ENCODE data around the gene TMEM182. TPM values are rescaled to one million over a fixed set of nuclear protein-coding genes. Genes with fewer than 3 reads are reported as not detected.

The TMEM182 gene
- total and polyA plus RNA-seq, 2 donors (not counting 1 experiment from before 2014, with no cell fraction given), result 2.8 to 2.9 TPM

DNA sequence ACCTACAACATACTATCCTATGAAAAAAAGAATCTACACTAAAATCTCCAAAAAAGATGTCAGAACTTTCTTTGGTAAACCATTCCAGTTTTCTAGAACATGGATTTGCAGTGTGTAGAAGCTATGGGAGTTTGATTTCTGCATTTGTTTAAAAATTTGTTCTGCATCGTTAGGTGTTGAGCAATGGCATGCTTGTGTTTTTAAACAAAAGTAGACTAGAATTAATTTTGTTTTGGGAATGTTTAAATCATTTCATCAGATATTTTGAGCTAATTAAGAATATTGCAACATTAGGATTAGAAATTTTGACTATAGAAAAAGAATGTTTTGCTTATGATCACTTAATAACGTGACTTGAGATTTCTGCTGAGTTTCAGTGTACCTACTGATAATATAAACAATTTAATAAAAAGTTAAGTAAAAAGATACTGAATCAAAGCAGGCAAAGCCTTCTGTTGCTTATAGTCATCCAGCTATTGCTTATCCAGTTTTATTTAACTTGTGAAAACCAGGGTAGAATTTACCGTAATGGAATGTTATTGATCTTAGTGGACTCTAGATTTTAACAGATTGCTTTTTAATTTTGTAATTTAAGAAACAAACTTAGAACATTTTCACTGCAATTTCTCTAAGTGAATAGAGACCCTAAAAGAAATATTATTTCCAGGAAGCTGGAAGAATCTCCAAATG lies 7.2 kb upstream of the TMEM182 start:
- Histone ChIP-seq H3K9me3 (ENCODE audit: control insufficient read depth, insufficient read depth, low read depth, low read length) (no peaks in the 10 kb centered on the region), H3K4me1 (ENCODE audit: control insufficient read depth, extremely low read depth, insufficient read depth, low read length) (no peaks in the 10 kb centered on the region), H3K27ac (ENCODE audit: insufficient read depth, low read length) (no peak overlapping the region), H3K79me2 (ENCODE audit: control insufficient read depth, insufficient read depth, low read length) (no peaks in the 10 kb centered on the region), H3K27me3 (ENCODE audit: control insufficient read depth, insufficient read depth, low read length) (no peaks in the 10 kb centered on the region), H4K20me1 (ENCODE audit: control insufficient read depth, extremely low read depth, insufficient read depth, low read length) (no peaks in the 10 kb centered on the region), H3K9ac (ENCODE audit: insufficient read depth, low read length) (no peak overlapping the region), H3K4me2 (ENCODE audit: extremely low read depth, insufficient read depth, low read length) (no peak overlapping the region), H3K4me3 (replicated peaks in 1 of 4; ENCODE audit: control extremely low read depth in 1 of 4, insufficient read depth in 1 of 4, low read depth in 3 of 4, low read length in 4 of 4) (no peak overlapping the region), H2AFZ (ENCODE audit: low read length) (no peak overlapping the region), H3K36me3 (ENCODE audit: control insufficient read depth, insufficient read depth, low read length) (no peaks in the 10 kb centered on the region)
- no peak for DNase-seq (ENCODE audit: low read depth in 2 of 2)
- TF ChIP-seq, protein P1, sequence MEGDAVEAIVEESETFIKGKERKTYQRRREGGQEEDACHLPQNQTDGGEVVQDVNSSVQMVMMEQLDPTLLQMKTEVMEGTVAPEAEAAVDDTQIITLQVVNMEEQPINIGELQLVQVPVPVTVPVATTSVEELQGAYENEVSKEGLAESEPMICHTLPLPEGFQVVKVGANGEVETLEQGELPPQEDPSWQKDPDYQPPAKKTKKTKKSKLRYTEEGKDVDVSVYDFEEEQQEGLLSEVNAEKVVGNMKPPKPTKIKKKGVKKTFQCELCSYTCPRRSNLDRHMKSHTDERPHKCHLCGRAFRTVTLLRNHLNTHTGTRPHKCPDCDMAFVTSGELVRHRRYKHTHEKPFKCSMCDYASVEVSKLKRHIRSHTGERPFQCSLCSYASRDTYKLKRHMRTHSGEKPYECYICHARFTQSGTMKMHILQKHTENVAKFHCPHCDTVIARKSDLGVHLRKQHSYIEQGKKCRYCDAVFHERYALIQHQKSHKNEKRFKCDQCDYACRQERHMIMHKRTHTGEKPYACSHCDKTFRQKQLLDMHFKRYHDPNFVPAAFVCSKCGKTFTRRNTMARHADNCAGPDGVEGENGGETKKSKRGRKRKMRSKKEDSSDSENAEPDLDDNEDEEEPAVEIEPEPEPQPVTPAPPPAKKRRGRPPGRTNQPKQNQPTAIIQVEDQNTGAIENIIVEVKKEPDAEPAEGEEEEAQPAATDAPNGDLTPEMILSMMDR (conservative IDR thresholded peaks at IDR 0.05 in 1 of 2, IDR thresholded peaks at IDR 0.05 in 1 of 2; ENCODE audit: low read depth in 1 of 2, low read length in 2 of 2), result no peak
- TF ChIP-seq EZH2 (IDR thresholded peaks at IDR 0.05; ENCODE audit: low read length, missing control alignments), result no peak

- Histone ChIP-seq H3K36me3 (ENCODE audit: control insufficient read depth, insufficient read depth, low read length) (no peaks in the 10 kb centered on the region), H3K4me3 (replicated peaks in 1 of 4; ENCODE audit: control extremely low read depth in 1 of 4, insufficient read depth in 1 of 4, low read depth in 3 of 4, low read length in 4 of 4) (no peak overlapping the region), H3K27ac (ENCODE audit: insufficient read depth, low read length) (no peak overlapping the region), H3K9me3 (ENCODE audit: control insufficient read depth, insufficient read depth, low read depth, low read length) (no peaks in the 10 kb centered on the region), H3K4me2 (ENCODE audit: extremely low read depth, insufficient read depth, low read length) (no peak overlapping the region), H3K9ac (ENCODE audit: insufficient read depth, low read length) (no peak overlapping the region), H3K4me1 (ENCODE audit: control insufficient read depth, extremely low read depth, insufficient read depth, low read length) (no peaks in the 10 kb centered on the region), H3K27me3 (ENCODE audit: control insufficient read depth, insufficient read depth, low read length) (no peaks in the 10 kb centered on the region), H4K20me1 (ENCODE audit: control insufficient read depth, extremely low read depth, insufficient read depth, low read length) (no peaks in the 10 kb centered on the region), H2AFZ (ENCODE audit: low read length) (no peak overlapping the region), H3K79me2 (ENCODE audit: control insufficient read depth, insufficient read depth, low read length) (no peaks in the 10 kb centered on the region)
- TF ChIP-seq, protein P1 (conservative IDR thresholded peaks at IDR 0.05 in 1 of 2, IDR thresholded peaks at IDR 0.05 in 1 of 2; ENCODE audit: low read depth in 1 of 2, low read length in 2 of 2), result no peak
- no peak for TF ChIP-seq EZH2 (IDR thresholded peaks at IDR 0.05; ENCODE audit: low read length, missing control alignments)
- no peak for DNase-seq (ENCODE audit: low read depth in 2 of 2)
Measured at GRCh38 chr2:102755284-102755683, 6.5 kb upstream of the TMEM182 start.

- no peak for TF ChIP-seq EZH2 (IDR thresholded peaks at IDR 0.05; ENCODE audit: low read length, missing control alignments)
- no peaks in the 10 kb centered on the region for H3K36me3 ChIP-seq (ENCODE audit: control insufficient read depth, insufficient read depth, low read length)
- H3K9me3 ChIP-seq (ENCODE audit: control insufficient read depth, insufficient read depth, low read depth, low read length), result no peaks in the 10 kb centered on the region
- no peaks in the 10 kb centered on the region for H3K4me1 ChIP-seq (ENCODE audit: control insufficient read depth, extremely low read depth, insufficient read depth, low read length)
- no peak overlapping the region for H3K4me3 ChIP-seq (replicated peaks in 1 of 4; ENCODE audit: control extremely low read depth in 1 of 4, insufficient read depth in 1 of 4, low read depth in 3 of 4, low read length in 4 of 4)
- no peaks in the 10 kb centered on the region for H3K79me2 ChIP-seq (ENCODE audit: control insufficient read depth, insufficient read depth, low read length)
- H3K4me2 ChIP-seq (ENCODE audit: extremely low read depth, insufficient read depth, low read length), result no peak overlapping the region
- no peak for DNase-seq (ENCODE audit: low read depth in 2 of 2)
- H3K27me3 ChIP-seq (ENCODE audit: control insufficient read depth, insufficient read depth, low read length), result no peaks in the 10 kb centered on the region
- H3K9ac ChIP-seq (ENCODE audit: insufficient read depth, low read length), result no peak overlapping the region
- H2AFZ ChIP-seq (ENCODE audit: low read length), result no peak overlapping the region
- no peak overlapping the region for H3K27ac ChIP-seq (ENCODE audit: insufficient read depth, low read length)
- no peaks in the 10 kb centered on the region for H4K20me1 ChIP-seq (ENCODE audit: control insufficient read depth, extremely low read depth, insufficient read depth, low read length)
Measured at GRCh38 chr2:102758439-102758838, 3.4 kb upstream of the TMEM182 start.
